ENCODE data around the gene AFM.

The AFM gene, protein sequence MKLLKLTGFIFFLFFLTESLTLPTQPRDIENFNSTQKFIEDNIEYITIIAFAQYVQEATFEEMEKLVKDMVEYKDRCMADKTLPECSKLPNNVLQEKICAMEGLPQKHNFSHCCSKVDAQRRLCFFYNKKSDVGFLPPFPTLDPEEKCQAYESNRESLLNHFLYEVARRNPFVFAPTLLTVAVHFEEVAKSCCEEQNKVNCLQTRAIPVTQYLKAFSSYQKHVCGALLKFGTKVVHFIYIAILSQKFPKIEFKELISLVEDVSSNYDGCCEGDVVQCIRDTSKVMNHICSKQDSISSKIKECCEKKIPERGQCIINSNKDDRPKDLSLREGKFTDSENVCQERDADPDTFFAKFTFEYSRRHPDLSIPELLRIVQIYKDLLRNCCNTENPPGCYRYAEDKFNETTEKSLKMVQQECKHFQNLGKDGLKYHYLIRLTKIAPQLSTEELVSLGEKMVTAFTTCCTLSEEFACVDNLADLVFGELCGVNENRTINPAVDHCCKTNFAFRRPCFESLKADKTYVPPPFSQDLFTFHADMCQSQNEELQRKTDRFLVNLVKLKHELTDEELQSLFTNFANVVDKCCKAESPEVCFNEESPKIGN

DNA sequence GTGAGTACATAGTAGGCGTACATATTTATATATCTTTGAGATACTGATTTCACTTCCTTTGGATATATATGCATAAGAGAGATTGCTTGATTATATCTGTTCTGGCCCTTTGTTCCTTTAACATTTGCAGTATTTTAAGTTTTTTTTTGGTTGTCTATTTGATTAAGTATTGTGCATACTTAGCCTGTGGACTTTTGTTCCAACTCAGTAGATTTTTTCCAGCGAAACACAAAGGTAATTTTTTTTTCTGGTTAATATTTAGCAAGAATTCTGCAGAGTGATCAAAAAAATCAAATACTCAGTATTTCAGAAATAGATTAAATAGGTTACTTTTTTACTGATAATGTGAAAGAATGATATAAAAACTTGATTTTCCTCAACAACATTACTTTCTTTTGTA, at the start of gene AFM:
AFM (plus strand) TSS at position 388 of the 400 bp plus-strand sequence. CDS start 31 bp downstream, outside the sequence.
- no peak for DNase-seq

DNA sequence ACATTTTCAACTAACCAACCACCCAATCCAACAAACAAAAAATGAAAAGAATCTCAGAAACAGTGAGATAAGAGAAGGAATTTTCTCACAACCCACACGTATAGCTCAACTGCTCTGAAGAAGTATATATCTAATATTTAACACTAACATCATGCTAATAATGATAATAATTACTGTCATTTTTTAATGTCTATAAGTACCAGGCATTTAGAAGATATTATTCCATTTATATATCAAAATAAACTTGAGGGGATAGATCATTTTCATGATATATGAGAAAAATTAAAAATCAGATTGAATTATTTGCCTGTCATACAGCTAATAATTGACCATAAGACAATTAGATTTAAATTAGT, 49.8 kb upstream of the AFM start:
- no peak for DNase-seq

DNA sequence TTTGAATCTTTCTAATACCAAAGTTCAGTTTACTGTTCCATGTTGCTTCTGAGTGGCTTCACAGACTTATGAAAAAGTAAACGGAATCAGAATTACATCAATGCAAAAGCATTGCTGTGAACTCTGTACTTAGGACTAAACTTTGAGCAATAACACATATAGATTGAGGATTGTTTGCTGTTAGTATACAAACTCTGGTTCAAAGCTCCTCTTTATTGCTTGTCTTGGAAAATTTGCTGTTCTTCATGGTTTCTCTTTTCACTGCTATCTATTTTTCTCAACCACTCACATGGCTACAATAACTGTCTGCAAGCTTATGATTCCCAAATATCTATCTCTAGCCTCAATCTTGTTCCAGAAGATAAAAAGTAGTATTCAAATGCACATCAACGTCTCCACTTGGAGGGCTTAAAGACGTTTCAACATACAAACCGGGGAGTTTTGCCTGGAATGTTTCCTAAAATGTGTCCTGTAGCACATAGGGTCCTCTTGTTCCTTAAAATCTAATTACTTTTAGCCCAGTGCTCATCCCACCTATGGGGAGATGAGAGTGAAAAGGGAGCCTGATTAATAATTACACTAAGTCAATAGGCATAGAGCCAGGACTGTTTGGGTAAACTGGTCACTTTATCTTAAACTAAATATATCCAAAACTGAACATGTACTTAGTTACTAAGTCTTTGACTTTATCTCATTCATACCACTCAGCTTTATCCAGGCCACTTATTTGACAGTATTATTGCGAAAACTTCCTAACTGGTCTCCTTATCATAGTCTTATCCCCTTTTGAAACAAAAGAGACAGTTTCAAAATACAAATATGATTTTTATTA, 49.2 kb upstream of the AFM start:
- DNase-seq = no peak

DNA sequence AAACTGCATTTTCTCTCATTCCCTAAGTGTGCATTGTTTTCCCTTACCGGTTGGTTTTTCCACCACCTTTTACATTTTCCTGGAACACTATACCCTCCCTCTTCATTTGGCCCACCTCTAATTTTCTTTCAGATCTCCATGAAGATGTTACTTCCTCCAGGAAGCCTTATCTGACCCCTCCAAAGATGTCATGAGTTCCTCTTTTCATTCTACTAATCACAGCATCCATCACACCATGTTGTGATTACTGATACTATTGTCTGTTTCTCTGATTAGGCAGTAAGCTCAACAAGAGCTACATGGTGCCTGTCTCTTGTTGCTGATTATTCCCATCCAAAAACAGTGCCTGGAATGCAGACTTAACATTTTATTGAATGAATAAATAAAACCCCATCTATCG, 48.4 kb upstream of the AFM start:
- no peak for DNase-seq

DNA sequence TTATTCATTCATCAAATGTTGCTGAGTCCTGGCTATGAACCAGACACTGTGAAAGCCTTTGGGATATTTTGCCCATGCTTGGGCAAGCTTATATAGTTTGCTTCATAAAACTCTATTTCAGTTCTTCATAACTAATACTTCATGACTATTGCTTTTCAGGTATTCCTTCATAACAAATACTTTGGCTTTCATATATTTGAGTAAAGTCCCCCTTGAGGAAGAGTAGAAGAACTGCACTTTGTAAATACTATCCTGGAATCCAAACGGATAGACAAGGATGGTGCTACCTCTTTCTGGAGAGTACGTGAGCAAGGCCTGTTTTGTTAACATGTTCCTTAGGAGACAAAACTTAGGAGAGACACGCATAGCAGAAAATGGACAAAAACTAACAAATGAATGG, 47.2 kb upstream of the AFM start:
- no peak for DNase-seq

DNA sequence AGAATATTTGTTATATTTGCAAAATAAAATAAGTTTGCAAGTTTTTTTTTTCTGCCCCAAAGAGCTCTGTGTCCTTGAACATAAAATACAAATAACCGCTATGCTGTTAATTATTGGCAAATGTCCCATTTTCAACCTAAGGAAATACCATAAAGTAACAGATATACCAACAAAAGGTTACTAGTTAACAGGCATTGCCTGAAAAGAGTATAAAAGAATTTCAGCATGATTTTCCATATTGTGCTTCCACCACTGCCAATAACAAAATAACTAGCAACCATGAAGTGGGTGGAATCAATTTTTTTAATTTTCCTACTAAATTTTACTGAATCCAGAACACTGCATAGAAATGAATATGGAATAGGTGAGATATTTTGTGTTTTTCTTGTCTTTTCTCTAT, 45.6 kb upstream of the AFM start, which contains the start of gene AFP:
AFP (plus strand) TSS at position 238 of the 400 bp plus-strand sequence; CDS start at position 280, 42 bp downstream.
- no peak for DNase-seq

DNA sequence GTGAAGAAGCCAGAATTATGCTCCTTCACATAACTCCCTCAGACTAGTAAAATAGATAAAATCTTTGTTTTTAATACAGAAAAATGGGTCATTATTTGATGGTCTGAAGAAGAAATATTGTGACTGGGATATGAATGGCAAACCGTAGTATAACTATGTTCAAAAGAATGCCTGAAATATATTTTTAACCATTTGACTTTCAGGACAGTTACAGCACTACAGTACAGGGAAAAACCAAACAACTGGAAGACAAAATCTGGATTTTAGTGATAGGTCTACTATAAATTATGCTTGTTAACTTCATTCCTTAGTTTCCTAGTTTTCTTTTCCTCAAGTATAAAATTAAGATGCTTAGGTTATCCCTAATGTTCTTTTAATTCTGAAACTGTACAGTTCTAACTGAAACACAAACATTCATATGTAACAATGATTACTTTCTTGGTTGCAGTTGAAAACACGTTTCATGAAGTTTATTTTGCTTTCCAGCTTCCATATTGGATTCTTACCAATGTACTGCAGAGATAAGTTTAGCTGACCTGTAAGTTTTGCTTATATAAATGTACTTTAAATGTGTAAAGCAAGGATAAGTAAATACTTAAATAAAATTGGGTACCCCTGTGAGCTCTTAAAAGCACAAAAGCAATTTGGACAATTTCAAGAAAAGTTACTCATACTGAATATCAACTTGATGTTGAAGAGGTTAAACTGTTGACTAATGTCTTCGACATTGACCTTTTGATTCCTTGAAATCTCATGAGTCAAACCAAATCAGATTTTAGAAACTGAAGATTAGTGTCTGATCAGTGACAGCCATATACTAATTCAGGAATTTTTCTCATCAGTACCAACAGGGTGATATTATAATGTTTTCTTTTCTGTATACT, 44.6 kb upstream of the AFM start:
- no peak for DNase-seq

DNA sequence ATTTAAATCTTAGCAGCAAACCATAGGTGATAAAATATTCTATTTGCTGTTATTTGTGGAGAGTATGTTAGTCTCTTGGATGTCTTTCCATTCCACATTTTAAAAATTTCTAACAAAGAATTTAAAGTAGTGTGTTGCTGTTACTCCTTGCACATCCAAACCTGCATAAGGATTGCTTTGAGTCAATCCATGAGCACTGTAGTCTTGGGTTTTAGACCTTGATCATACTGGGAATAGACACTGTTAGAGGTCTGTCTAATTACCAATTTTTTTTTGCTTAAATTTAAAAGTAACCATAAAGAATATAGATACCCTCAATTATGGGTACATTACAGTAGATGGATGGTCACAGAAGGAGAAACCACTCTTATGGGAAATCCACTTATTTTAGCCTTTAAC, 44.0 kb upstream of the AFM start:
- no peak for DNase-seq

DNA sequence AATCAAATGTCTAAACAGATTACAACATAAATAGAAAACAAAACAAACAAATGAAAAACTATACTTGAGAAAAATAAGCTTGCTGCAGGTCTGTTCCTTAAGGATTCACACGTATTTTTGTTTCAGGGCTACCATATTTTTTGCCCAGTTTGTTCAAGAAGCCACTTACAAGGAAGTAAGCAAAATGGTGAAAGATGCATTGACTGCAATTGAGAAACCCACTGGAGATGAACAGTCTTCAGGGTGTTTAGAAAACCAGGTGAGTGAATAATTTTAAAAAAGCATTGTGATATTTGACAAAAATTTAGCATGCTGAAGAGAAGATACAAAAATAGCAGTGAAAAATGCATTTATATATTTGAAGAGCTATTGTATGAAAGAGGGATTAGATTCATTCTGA, 43.5 kb upstream of the AFM start:
- no peak for DNase-seq

DNA sequence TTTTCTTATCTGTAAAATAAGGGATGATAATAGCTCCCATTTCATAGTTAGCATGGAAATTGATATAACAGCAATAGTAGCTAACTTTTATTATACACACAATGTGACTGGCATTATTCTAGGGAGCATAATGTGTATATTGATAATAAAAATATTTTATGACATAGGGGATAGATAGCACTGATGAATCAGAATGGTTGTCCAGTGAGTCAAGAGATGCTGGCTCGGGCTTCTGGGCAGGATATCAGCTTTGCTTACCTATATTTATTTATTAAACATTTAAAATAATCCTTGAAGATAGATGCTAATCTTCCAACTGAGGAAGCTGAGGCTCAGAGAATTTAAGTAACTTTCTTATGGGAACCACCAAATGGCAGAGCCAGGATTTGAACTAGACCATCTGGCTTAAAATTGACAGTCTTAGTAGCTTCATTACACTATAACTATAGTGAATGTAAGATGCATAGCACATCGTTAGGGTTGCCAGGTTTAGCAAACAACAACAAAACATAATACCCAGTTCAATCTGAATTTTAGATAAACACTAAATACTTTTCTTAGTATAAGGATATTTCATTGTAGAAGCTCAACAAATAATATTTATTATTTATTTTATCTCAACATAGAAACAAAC, 42.8 kb upstream of the AFM start:
- DNase-seq = no peak

DNA sequence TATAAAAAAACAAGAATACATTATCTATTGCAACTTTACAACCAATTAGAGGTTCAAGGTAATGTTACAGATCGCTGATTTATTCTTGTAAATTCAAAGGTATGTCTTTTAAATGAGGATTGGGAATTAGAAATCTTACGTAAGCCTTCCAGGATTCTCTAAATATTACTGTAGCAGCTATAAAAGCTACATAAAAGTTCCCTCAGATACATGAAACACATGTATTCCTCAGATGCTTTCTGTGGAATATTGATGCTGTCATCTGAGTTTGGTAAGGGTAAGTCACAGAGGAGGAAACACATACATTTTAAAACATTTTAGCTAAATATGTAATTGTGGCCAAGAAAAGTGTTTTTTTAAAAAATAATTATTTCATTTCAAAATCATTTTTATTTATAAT, 42.1 kb upstream of the AFM start:
- no peak for DNase-seq

DNA sequence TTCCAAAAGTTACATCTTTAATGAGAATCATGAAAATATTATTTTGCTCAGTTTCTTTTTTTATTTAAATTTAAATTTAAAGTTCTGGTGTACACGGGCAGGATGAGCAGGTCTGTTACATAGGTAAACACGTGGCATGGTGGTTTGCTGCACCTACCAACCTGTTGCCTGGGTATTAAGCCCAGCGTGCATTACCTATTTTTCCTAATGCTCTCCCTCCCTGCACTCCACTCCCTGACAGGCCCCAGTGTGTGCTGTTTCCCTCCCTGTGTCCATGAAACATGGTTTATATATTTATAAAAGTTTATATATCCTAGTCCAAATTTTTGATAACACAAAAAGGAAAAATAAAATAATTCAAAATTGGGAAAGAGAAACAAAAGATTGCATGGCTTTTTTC, 41.6 kb upstream of the AFM start:
- DNase-seq = no peak

DNA sequence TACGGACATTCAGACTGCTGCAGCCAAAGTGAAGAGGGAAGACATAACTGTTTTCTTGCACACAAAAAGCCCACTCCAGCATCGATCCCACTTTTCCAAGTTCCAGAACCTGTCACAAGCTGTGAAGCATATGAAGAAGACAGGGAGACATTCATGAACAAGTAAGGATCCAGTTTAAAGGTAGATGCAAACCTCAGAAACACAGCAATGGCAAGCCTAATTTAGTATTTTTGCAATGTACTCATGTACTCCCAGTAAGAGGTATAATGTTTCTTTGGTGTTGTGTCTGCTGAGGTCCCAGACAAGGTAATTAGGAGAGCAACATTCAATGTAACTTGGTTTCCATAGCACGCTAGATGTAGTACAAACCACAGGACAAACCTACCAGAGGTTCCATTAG, 40.9 kb upstream of the AFM start:
- no peak for DNase-seq

DNA sequence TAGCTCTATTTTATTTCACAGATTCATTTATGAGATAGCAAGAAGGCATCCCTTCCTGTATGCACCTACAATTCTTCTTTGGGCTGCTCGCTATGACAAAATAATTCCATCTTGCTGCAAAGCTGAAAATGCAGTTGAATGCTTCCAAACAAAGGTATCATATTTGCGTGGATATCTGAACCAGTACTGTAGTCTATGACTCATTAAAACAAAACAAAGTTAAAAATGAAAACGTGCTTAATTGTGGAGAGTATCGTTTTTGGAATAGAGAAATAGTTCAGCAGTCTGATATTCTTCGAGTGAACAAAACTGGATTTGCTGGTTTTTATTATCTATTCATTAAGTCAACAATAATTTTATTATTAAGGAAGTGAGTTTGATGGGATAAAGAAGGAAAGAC, 39.3 kb upstream of the AFM start:
- no peak for DNase-seq

DNA sequence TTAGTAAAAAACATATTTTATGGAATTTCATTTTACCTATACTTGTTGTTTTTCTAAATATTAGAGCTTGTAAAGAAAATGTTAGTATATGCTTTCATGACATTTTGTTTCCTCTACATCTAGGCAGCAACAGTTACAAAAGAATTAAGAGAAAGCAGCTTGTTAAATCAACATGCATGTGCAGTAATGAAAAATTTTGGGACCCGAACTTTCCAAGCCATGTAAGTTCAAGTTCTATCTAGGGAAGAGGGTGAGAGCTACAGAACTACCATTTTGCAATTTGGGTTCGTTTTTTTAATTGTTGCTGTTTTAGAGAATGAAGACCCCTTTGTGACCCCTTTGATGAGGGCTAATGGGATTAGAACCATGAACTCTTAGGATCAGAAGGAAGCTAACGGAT, 38.3 kb upstream of the AFM start:
- DNase-seq = no peak

DNA sequence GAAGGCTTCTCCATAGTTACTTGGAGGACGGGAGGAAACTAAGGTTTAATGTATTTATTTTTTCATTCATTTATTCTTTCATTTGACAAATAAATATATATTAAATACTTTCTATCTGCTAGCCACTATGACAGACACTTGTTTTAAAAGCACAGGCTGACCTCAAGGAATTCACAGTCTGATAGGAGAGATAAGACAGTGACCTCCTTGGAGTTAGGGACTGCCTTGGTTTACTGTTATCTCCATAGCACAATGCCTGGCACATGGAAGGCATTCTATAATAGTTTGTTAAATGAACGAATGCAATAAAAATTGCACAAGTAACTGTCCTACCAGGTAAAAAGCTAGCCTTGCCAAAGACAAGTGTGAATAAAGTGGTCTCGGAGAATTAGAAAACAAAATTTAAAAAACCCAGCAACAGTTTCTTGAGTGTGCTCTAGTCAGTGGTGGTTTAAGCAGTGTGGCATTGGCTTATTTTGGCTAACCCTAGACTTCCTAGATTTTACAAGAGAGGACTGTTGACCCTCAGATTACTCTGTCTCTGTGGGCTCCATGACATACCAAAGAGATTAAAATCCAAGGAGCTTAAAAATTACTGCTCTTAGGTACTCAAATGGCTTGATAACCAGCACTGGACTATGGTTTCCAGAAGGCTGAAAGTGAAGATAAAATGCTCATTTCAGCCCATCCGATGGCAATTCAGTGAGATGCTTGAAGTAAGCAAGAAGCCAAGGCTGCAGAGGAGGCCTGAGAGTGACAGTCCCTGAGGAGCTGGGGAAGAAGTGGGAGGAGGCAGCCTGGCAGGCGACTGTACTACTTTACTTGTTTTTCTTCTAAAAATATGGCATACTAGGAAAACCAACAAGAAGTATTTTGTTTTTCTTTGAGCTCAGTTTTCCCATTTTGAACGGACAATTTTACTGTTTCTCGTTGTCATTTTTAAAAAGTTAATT, 35.9 kb upstream of the AFM start:
- DNase-seq = no peak

DNA sequence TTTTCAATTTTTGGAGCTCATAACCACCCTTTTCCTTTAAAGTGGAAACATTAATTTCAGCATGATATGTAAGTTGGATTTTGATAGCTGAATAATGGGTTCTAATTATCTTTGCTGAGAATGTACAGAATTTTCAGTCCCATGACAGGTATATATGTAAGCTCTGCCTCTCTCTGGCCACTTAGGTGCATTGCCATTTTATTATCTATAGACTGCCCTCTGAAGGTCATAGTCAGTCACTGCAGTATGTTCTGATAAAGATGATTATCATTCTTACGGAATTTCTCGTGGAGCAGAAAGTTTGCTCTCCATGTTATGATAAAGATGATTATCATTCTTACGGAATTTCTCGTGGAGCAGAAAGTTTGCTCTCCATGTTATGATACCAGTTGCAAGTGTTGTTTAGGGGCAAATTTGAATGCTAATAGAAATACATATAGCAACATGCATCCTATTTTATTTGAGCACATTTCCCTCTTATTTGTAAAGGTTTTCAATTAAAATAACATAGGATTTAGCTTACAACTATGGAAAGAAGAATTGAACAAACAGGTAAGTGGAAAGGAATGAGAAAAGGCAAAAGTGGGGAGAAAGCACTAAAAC, 35.1 kb upstream of the AFM start:
- no peak for DNase-seq

DNA sequence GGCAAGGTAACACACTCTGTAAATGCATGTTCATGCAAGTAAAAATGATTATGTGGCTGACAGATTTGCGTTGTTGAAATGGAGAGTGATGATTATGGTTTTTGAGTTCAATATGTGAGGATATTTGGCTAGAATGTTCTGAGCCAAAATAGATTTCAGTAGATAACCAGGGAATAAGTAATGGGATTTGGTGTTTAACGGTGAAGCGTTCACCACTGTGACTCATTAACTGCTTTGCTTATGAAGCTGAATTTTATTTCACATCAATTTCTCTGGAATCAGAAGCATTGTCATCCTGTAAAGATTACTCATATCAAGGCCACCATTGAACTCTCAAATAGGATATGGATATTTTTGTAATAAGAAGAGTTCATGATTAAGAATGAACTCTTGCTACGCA, 33.9 kb upstream of the AFM start:
- DNase-seq = no peak

DNA sequence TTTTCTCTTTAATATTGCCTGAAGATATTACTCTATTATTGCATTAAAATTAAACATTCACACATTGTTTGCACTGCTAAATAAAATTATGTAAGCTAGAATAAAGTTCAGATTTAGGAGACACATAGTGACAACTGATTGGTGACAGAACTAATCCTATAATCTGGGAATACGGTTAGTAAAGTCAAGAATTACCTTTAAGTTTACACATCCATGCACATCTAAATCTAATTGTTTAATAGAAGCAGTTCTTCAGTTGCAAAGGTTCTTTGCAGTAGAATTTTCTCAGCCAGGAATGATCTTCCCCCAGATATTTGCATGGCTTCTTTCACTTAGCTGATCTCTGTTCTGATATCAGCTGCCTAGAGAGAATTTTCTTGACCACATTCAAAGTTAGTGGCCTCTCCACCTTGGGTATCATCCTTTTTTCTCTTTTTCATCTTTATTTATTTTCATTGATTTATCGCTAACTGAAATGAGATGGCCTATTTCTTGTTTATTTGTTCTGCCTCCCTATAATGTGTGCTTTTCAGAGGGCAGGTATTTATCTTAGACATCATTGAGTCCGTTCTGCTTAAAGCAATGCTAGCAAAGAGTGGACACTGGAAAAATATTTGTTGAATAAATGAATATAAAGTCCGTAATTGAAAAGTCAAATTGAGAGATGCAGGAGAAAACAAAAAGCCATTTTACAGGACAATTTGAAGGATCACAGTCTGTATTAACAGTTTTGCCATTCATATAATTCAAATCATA, 32.9 kb upstream of the AFM start:
- DNase-seq = no peak
